ENCODE results near the gene RAB3B. TPM values are rescaled to one million over a fixed set of nuclear protein-coding genes. Genes with fewer than 3 reads are reported as not detected.

Gene RAB3B
- polyA plus RNA-seq, 3 donors, result under 0.01 TPM; not detected in 2

GRCh38 chr1:51957618-51958017 is 32.9 kb downstream of the RAB3B start:
- Mint-ChIP-seq H3K27me3 (ENCODE audit: low read depth in 3 of 3) (peaks cover 12 to 20% (median 19%) of the 10 kb centered on the region in 3 donors), H3K4me3 (no peak overlapping the region), H3K27ac (no peak overlapping the region), H3K36me3 (no peaks in the 10 kb centered on the region), H3K9me3 (peaks cover 0 to 1% (median 0%) of the 10 kb centered on the region in 7 donors), H3K4me1 (no peaks in the 10 kb centered on the region)
- Histone ChIP-seq H3K4me3 (replicated peaks in 1 of 3; ENCODE audit: low read depth in 2 of 3, low read length in 3 of 3) (no peak overlapping the region), H3K27ac (ENCODE audit: low read depth in 1 of 2, low read length in 2 of 2) (no peak overlapping the region), H3K9me3 (replicated peaks in 1 of 2; ENCODE audit: control insufficient read depth in 1 of 2, insufficient read depth in 1 of 2, low read length in 2 of 2) (no peaks in the 10 kb centered on the region), H4K20me1 (ENCODE audit: insufficient read depth, low read length) (no peaks in the 10 kb centered on the region), H3K4me2 (replicated peaks; ENCODE audit: extremely low read depth, low read length, poor library complexity, severe bottlenecking) (no peak overlapping the region), H3K9ac (ENCODE audit: insufficient read depth, low read length, poor library complexity, severe bottlenecking) (no peak overlapping the region), H3K36me3 (replicated peaks in 1 of 2; ENCODE audit: control insufficient read depth in 1 of 2, insufficient read depth in 2 of 2, low read length in 2 of 2) (no peaks in the 10 kb centered on the region), H3K79me2 (ENCODE audit: insufficient read depth, low read length) (no peaks in the 10 kb centered on the region), H2AFZ (ENCODE audit: insufficient read depth, low read depth, low read length, poor library complexity, severe bottlenecking) (no peak overlapping the region), H3K27me3 (ENCODE audit: control insufficient read depth in 2 of 2, insufficient read depth in 2 of 2, low read length in 2 of 2) (no peaks in the 10 kb centered on the region), H3K4me1 (ENCODE audit: control insufficient read depth in 1 of 2, insufficient read depth in 2 of 2, low read length in 2 of 2) (no peaks in the 10 kb centered on the region)
- DNase-seq, result no peak
- WGBS (ENCODE audit: insufficient coverage), result 76% methylated on average over 6 of the region's 7 CpGs
- intact Hi-C loops (cut with micrococcal nuclease), result no loop called here
- no peak for TF ChIP-seq CTCF (IDR thresholded peaks at IDR 0.05)

GRCh38 chr1:51956528-51957509 is 33.7 kb downstream of the RAB3B start:
- H3K27me3 ChIP-seq (ENCODE audit: control insufficient read depth in 2 of 2, insufficient read depth in 2 of 2, low read length in 2 of 2), result no peaks in the 10 kb centered on the region
- no peaks in the 10 kb centered on the region for H3K4me1 ChIP-seq (ENCODE audit: control insufficient read depth in 1 of 2, insufficient read depth in 2 of 2, low read length in 2 of 2)
- intact Hi-C loops (cut with micrococcal nuclease), result no loop called here
- no peak overlapping the region for H2AFZ ChIP-seq (ENCODE audit: insufficient read depth, low read depth, low read length, poor library complexity, severe bottlenecking)
- H3K4me3 ChIP-seq (replicated peaks in 1 of 3; ENCODE audit: low read depth in 2 of 3, low read length in 3 of 3), result no peak overlapping the region
- H3K79me2 ChIP-seq (ENCODE audit: insufficient read depth, low read length), result no peaks in the 10 kb centered on the region
- no peak overlapping the region for H3K4me3 Mint-ChIP-seq
- no peak overlapping the region for H3K4me2 ChIP-seq (replicated peaks; ENCODE audit: extremely low read depth, low read length, poor library complexity, severe bottlenecking)
- 5% methylated on average over 3 of the region's 8 CpGs for WGBS (ENCODE audit: insufficient coverage)
- H3K27ac ChIP-seq (ENCODE audit: low read depth in 1 of 2, low read length in 2 of 2), result no peak overlapping the region
- DNase-seq, result no peak
- no peaks in the 10 kb centered on the region for H3K4me1 Mint-ChIP-seq
- H3K27ac Mint-ChIP-seq, result no peak overlapping the region
- peaks cover 12 to 22% (median 19%) of the 10 kb centered on the region in 3 donors for H3K27me3 Mint-ChIP-seq (ENCODE audit: low read depth in 3 of 3)
- no peak overlapping the region for H3K9ac ChIP-seq (ENCODE audit: insufficient read depth, low read length, poor library complexity, severe bottlenecking)
- H3K9me3 ChIP-seq (replicated peaks in 1 of 2; ENCODE audit: control insufficient read depth in 1 of 2, insufficient read depth in 1 of 2, low read length in 2 of 2), result no peaks in the 10 kb centered on the region
- peaks cover 0 to 1% (median 0%) of the 10 kb centered on the region in 7 donors for H3K9me3 Mint-ChIP-seq
- no peaks in the 10 kb centered on the region for H3K36me3 Mint-ChIP-seq
- no peak for TF ChIP-seq CTCF (IDR thresholded peaks at IDR 0.05)
- H3K36me3 ChIP-seq (replicated peaks in 1 of 2; ENCODE audit: control insufficient read depth in 1 of 2, insufficient read depth in 2 of 2, low read length in 2 of 2), result no peaks in the 10 kb centered on the region
- no peaks in the 10 kb centered on the region for H4K20me1 ChIP-seq (ENCODE audit: insufficient read depth, low read length)

All from CD14-positive monocyte (primary cell).